ENCODE data around the gene LRRC58.

The LRRC58 gene

DNA sequence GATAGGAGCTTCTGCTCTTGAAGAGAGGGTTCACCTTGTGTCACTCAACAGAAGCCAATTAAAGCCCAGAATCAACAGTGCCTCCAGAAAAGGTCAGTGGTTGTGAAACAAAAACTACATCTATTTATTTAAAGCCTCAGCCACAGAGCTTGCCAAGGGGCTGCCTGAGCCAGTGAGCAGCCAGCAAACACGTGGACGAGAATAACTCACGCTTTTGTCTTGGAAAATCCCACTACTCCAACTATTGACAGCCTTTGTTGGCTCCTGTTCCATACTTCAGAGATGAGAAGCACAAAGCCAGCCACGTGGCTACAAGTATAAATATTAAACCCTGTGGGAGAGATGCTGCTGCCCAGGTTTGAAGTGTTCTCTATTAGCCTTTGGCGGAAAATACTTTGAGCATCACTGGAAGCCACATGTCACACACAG is 74.4 kb downstream of the LRRC58 start:
- Mint-ChIP-seq H3K9me3 (peaks cover 4% of the 10 kb centered on the region), H3K27me3 (ENCODE audit: low read depth, poor library complexity) (peaks cover 21% of the 10 kb centered on the region), H3K4me1 (no peaks in the 10 kb centered on the region), H3K4me3 (no peak overlapping the region), H3K36me3 (ENCODE audit: low read depth) (no peaks in the 10 kb centered on the region), H3K27ac (no peak overlapping the region)
- TF ChIP-seq, protein P1, sequence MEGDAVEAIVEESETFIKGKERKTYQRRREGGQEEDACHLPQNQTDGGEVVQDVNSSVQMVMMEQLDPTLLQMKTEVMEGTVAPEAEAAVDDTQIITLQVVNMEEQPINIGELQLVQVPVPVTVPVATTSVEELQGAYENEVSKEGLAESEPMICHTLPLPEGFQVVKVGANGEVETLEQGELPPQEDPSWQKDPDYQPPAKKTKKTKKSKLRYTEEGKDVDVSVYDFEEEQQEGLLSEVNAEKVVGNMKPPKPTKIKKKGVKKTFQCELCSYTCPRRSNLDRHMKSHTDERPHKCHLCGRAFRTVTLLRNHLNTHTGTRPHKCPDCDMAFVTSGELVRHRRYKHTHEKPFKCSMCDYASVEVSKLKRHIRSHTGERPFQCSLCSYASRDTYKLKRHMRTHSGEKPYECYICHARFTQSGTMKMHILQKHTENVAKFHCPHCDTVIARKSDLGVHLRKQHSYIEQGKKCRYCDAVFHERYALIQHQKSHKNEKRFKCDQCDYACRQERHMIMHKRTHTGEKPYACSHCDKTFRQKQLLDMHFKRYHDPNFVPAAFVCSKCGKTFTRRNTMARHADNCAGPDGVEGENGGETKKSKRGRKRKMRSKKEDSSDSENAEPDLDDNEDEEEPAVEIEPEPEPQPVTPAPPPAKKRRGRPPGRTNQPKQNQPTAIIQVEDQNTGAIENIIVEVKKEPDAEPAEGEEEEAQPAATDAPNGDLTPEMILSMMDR (IDR thresholded peaks at IDR 0.05) = no peak
- DNase-seq = no peak
